H1 (cell line): Measurements from ENCODE around the gene ME3. TPM values are rescaled to one million over a fixed set of nuclear protein-coding genes. Genes with fewer than 3 reads are reported as not detected.

ENCODE experiments used
- CTCF ChIA-PET: fragments of 300-600 bp; sonication (Branson Sonifier 250); formaldehyde crosslinking; loops from one replicate; lab custom pipeline; 2021; ENCODE audit not compliant: partially characterized antibody; lab: Charles Lee
- POLR2A ChIA-PET: fragments of 300-600 bp; sonication (Branson Sonifier 250); formaldehyde crosslinking; loops from one replicate; lab custom pipeline; 2021; ENCODE audit warnings: inconsistent platforms; ENCODE audit not compliant: partially characterized antibody; lab: Charles Lee
- DNase-seq, 2 experiments: peaks; one replicate each; pipeline versions ENCODE4 v3.0.0 to v3.0.0-alpha.2; 2010 to 2022; ENCODE audit warnings: low spot score in 2 of 2, low read depth in 1 of 2, mixed read lengths in 1 of 2
- FAIRE-seq: peaks from 2 replicates; lab custom pipeline; 2011; peaks lifted over from hg19 to GRCh38; lab: Jason Lieb, UNC
- H2AFZ ChIP-seq: 2 replicates; pipeline ENCODE4 v1.8.1; 2012; ENCODE audit warnings: low read length, inconsistent platforms
- H2AK5ac ChIP-seq: 2 replicates; pipeline ENCODE4 v1.6.1; 2013; ENCODE audit warnings: low read depth, low read length
- H2BK120ac ChIP-seq: replicated peaks from 2 replicates; pipeline ENCODE3; 2013; ENCODE audit warnings: low read depth, low read length, inconsistent platforms
- H2BK12ac ChIP-seq: 2 replicates; pipeline ENCODE4 v1.6.1; 2013; ENCODE audit warnings: low read depth, low read length
- H2BK15ac ChIP-seq: 2 replicates; pipeline ENCODE4 v1.6.1; 2013; ENCODE audit warnings: low read length
- H2BK20ac ChIP-seq: 2 replicates; pipeline ENCODE4 v1.6.1; 2013; ENCODE audit warnings: low read length
- H2BK5ac ChIP-seq: 2 replicates; pipeline ENCODE4 v1.6.1; 2013; ENCODE audit warnings: low read depth, low read length
- H3K14ac ChIP-seq: 2 replicates; pipeline ENCODE4 v1.6.1; 2013; ENCODE audit warnings: inconsistent platforms; ENCODE audit not compliant: insufficient read length
- H3K18ac ChIP-seq: 2 replicates; pipeline ENCODE4 v1.6.1; 2013; ENCODE audit warnings: low read length; ENCODE audit errors: extremely low read depth
- H3K23ac ChIP-seq: 2 replicates; pipeline ENCODE4 v1.6.1; 2013; ENCODE audit warnings: inconsistent platforms; ENCODE audit not compliant: insufficient read length
- H3K23me2 ChIP-seq: 2 replicates; pipeline ENCODE4 v1.6.1; 2013; ENCODE audit warnings: low read depth, low read length
- H3K27ac ChIP-seq: 2 replicates; pipeline ENCODE4 v1.6.1; 2011; ENCODE audit warnings: low read depth, low read length, inconsistent platforms
- H3K27me3 ChIP-seq, 4 experiments: replicated peaks in 1 of 4; 1 replicate in 1 of 4; 2 replicates in 3 of 4; pipeline versions ENCODE4 v1.6.1 to v1.8.1; 2011 to 2013; ENCODE audit warnings: low read length in 3 of 4, mild to moderate bottlenecking in 3 of 4, inconsistent platforms in 2 of 4, mixed read lengths in 2 of 4, moderate library complexity in 1 of 4; ENCODE audit not compliant: control insufficient read depth in 3 of 4, insufficient read depth in 3 of 4; ENCODE audit errors: extremely low read depth in 1 of 4
- H3K36me3 ChIP-seq, 4 experiments: 2 replicates each; pipeline versions ENCODE4 v1.6.1 to v1.8.1; 2011 to 2013; ENCODE audit warnings: mild to moderate bottlenecking in 4 of 4, low read length in 3 of 4, moderate library complexity in 2 of 4, control low read depth in 1 of 4, inconsistent platforms in 1 of 4; ENCODE audit not compliant: insufficient read depth in 4 of 4, control insufficient read depth in 2 of 4
- H3K4ac ChIP-seq: replicated peaks from 2 replicates; pipeline ENCODE3; 2013; ENCODE audit warnings: low read length, low read depth, mixed read lengths, inconsistent platforms; ENCODE audit not compliant: insufficient read length
- H3K4me1 ChIP-seq, 4 experiments: replicated peaks in 1 of 4; 1 replicate in 1 of 4; 2 replicates in 3 of 4; pipeline versions ENCODE4 v1.6.1 to v1.8.1; 2011 to 2013; ENCODE audit warnings: low read length in 3 of 4, inconsistent platforms in 2 of 4, mixed read lengths in 1 of 4; ENCODE audit not compliant: insufficient read depth in 4 of 4, control insufficient read depth in 3 of 4
- H3K4me2 ChIP-seq, 2 experiments: 2 replicates each; pipeline versions ENCODE4 v1.6.1 to v1.8.1; 2011 to 2013; ENCODE audit warnings: low read depth in 2 of 2, low read length in 2 of 2, control low read depth in 1 of 2, inconsistent platforms in 1 of 2, mild to moderate bottlenecking in 1 of 2; ENCODE audit not compliant: insufficient read depth in 1 of 2
- H3K4me3 ChIP-seq, 4 experiments: fragments of 200-600, 300-600 bp in 1 of 4; sonication (generic), shearing (Covaris generic), sonication (Bioruptor Twin) in 1 of 4; 2 replicates each; pipeline versions ENCODE4 v1.5.1 to v1.8.1; 2011 to 2016; ENCODE audit warnings: low read length in 4 of 4, low read depth in 3 of 4, control low read depth in 2 of 4, inconsistent platforms in 2 of 4, mild to moderate bottlenecking in 2 of 4, mixed read lengths in 1 of 4, moderate library complexity in 1 of 4; ENCODE audit not compliant: insufficient read depth in 2 of 4; ENCODE audit errors: extremely low read depth in 1 of 4
- H3K56ac ChIP-seq: replicated peaks from 2 replicates; pipeline ENCODE3; 2013; ENCODE audit warnings: low read depth, mild to moderate bottlenecking, mixed read lengths, low read length, inconsistent platforms; ENCODE audit not compliant: insufficient read length
- H3K79me1 ChIP-seq: 2 replicates; pipeline ENCODE4 v1.6.1; 2013; ENCODE audit warnings: low read depth, low read length, control low read depth
- H3K79me2 ChIP-seq, 2 experiments: 2 replicates each; pipeline versions ENCODE4 v1.6.1 to v1.8.1; 2012 to 2013; ENCODE audit warnings: low read length in 2 of 2, mild to moderate bottlenecking in 2 of 2, inconsistent platforms in 1 of 2; ENCODE audit not compliant: insufficient read depth in 2 of 2, control insufficient read depth in 1 of 2
- H3K9ac ChIP-seq, 4 experiments: replicated peaks in 1 of 4; 1 replicate in 1 of 4; 2 replicates in 3 of 4; pipeline versions ENCODE4 v1.6.1 to v1.8.1; 2011 to 2013; ENCODE audit warnings: low read depth in 3 of 4, low read length in 3 of 4, control low read depth in 2 of 4, mild to moderate bottlenecking in 2 of 4, moderate library complexity in 2 of 4, inconsistent platforms in 1 of 4; ENCODE audit errors: extremely low read depth in 1 of 4
- H3K9me3 ChIP-seq, 2 experiments: 2 replicates each; pipeline versions ENCODE4 v1.6.1 to v1.8.1; 2012 to 2013; ENCODE audit warnings: mild to moderate bottlenecking in 2 of 2, moderate library complexity in 2 of 2, control low read depth in 1 of 2, inconsistent platforms in 1 of 2, low read depth in 1 of 2, low read length in 1 of 2, mixed read lengths in 1 of 2; ENCODE audit not compliant: insufficient read depth in 2 of 2
- H4K20me1 ChIP-seq, 2 experiments: replicated peaks in 1 of 2; 2 replicates each; pipeline versions ENCODE3 to v1.8.1; 2011 to 2013; ENCODE audit warnings: inconsistent platforms in 2 of 2, low read length in 2 of 2, mild to moderate bottlenecking in 1 of 2; ENCODE audit not compliant: insufficient read depth in 2 of 2, control insufficient read depth in 1 of 2
- H4K5ac ChIP-seq: 2 replicates; pipeline ENCODE4 v1.6.1; 2013; ENCODE audit warnings: low read length, low read depth, mixed read lengths, inconsistent platforms; ENCODE audit not compliant: insufficient read length
- H4K8ac ChIP-seq: 2 replicates; pipeline ENCODE4 v1.8.0; 2013; ENCODE audit warnings: mild to moderate bottlenecking, moderate library complexity, low read length, inconsistent platforms; ENCODE audit not compliant: insufficient read depth; ENCODE audit errors: extremely low read depth
- H4K91ac ChIP-seq: replicated peaks from 2 replicates; pipeline ENCODE3; 2013; ENCODE audit warnings: low read length, mixed read lengths, inconsistent platforms; ENCODE audit not compliant: insufficient read length
- BRCA1 ChIP-seq: IDR thresholded peaks from 2 replicates; pipeline ENCODE4 v1.6.1; 2012; ENCODE audit warnings: low read depth, low read length, improper control_type of control experiment
- CBX5 ChIP-seq: fragments of 300-800, 300-1000 bp; sonication (generic); IDR thresholded peaks from 2 replicates; pipeline ENCODE4 v1.7.1; 2016; ENCODE audit warnings: antibody characterized with exemption, low read length, low read depth
- CEBPB ChIP-seq: IDR thresholded peaks from 2 replicates; pipeline ENCODE4 v1.6.1; 2012; ENCODE audit warnings: low read depth, low read length
- CREB1 ChIP-seq: IDR thresholded peaks from 2 replicates; pipeline ENCODE4 v1.6.1; 2012; ENCODE audit warnings: inconsistent platforms
- E2F6 ChIP-seq: IDR thresholded peaks from 2 replicates; pipeline ENCODE4 v1.6.1; 2012; ENCODE audit warnings: inconsistent platforms
- NANOG ChIP-seq: IDR thresholded peaks from 2 replicates; pipeline ENCODE4 v1.6.1; 2011; ENCODE audit warnings: low read length, low read depth, mild to moderate bottlenecking, inconsistent platforms; ENCODE audit not compliant: insufficient read depth, poor library complexity, severe bottlenecking
- POLR2AphosphoS5 ChIP-seq: IDR thresholded peaks from 2 replicates; pipeline ENCODE4 v1.6.1; 2011; ENCODE audit warnings: low read depth, low read length
- POU5F1 ChIP-seq: IDR thresholded peaks from 2 replicates; pipeline ENCODE4 v1.6.1; 2011; ENCODE audit warnings: low read depth, mild to moderate bottlenecking, low read length, moderate library complexity
- SIN3A ChIP-seq, 2 experiments: IDR thresholded peaks in 1 of 2; conservative IDR thresholded peaks in 1 of 2; 2 replicates each; pipeline ENCODE4 v1.6.1; 2011 to 2012; ENCODE audit warnings: low read length in 2 of 2, improper control_type of control experiment in 1 of 2, low read depth in 1 of 2, mild to moderate bottlenecking in 1 of 2
- SP1 ChIP-seq: IDR thresholded peaks from 2 replicates; pipeline ENCODE4 v1.6.1; 2011; ENCODE audit warnings: low read depth, low read length
- SP2 ChIP-seq: IDR thresholded peaks from 2 replicates; pipeline ENCODE4 v1.6.1; 2012; ENCODE audit warnings: mild to moderate bottlenecking, low read length, inconsistent platforms
- SUZ12 ChIP-seq: fragments of 200-600 bp; sonication (generic); IDR thresholded peaks from 2 replicates; pipeline ENCODE4 v1.6.1; 2012; ENCODE audit warnings: mild to moderate bottlenecking, inconsistent platforms, low read length, moderate library complexity, mixed read lengths
- TAF1 ChIP-seq: IDR thresholded peaks from 2 replicates; pipeline ENCODE4 v1.6.1; 2011; ENCODE audit warnings: mild to moderate bottlenecking, low read depth, low read length
- TBP ChIP-seq: IDR thresholded peaks from 2 replicates; pipeline ENCODE4 v1.6.1; 2011; ENCODE audit warnings: low read depth, low read length, improper control_type of control experiment
- WGBS, 2 experiments: shearing (Covaris generic) in 1 of 2; methylation state at CpG; one replicate each; pipeline versions ENCODE4 v1.1.6 to v1.1.7; 2013 to 2015; ENCODE audit warnings: low lambda C conversion rate in 2 of 2, mixed read lengths in 2 of 2, inconsistent platforms in 1 of 2, low coverage in 1 of 2, missing lambda C conversion rate in 1 of 2; ENCODE audit not compliant: insufficient replicate concordance in 2 of 2, insufficient coverage in 1 of 2, insufficient read length in 1 of 2; ENCODE audit errors: extremely low coverage in 1 of 2, missing lambda C conversion rate in 1 of 2; 5-methylcytosine and 5-hydroxymethylcytosine counted together
- polyA plus RNA-seq, 7 experiments: library from polyadenylated mRNA; depleted of rRNA in 3 of 7; stranded (reverse) in 5 of 7; unstranded in 2 of 7; fragments of >200 nt in 5 of 7; fragments of 200-250 nt in 2 of 7; gene quantifications; 1 replicate in 5 of 7; 2 replicates in 1 of 7; 4 replicates in 1 of 7; pipeline versions ENCODE4 v1.2.1 to v1.2.3, GENCODE V29; 2011 to 2013; ENCODE audit warnings: missing spikeins in 2 of 7, mixed read lengths in 2 of 7
- total RNA-seq: library from RNA; stranded (reverse); fragmentation: NEBNext Ultra II Directional; extraction: Animal tissue kit (Norgen Biotek cat#: 25700); gene quantifications from 2 replicates; pipeline ENCODE4 v1.2.1, GENCODE V29; 2021
- TF ChIP-seq, protein P1 (sequence below): IDR thresholded peaks from 2 replicates; pipeline ENCODE4 v1.6.1; 2011; ENCODE audit warnings: low read depth, mild to moderate bottlenecking, low read length; ENCODE audit not compliant: insufficient read depth

ME3 gene
- total and polyA plus RNA-seq, 2 of the 8 experiments (the other 6 are each of a cell fraction or from before 2014, with no cell fraction given): 1.5 to 2.8 TPM

- H3K27me3 ChIP-seq: no peaks in the 10 kb centered on the region
- no peak overlapping the region for H2BK15ac ChIP-seq
- H3K79me2 ChIP-seq: no peaks in the 10 kb centered on the region
- H3K4me3 ChIP-seq: no peak overlapping the region
- POLR2A ChIA-PET: no interaction called here
- no peak overlapping the region for H4K8ac ChIP-seq
- no peak overlapping the region for H2BK5ac ChIP-seq
- no peak for DNase-seq
- H2BK120ac ChIP-seq: no peak overlapping the region
- H3K4me2 ChIP-seq: no peak overlapping the region
- 83% methylated on average over 1 of the region's 1 CpG; no CpG with 5 or more reads in 1 of the 2 experiments for WGBS, 2 experiments
- peaks cover 3% of the 10 kb centered on the region; the same call in 1 of the 2 replicates for H3K23me2 ChIP-seq
- H3K36me3 ChIP-seq: no peaks in the 10 kb centered on the region
- 0 out of 4 replicates have a peak, but pooled peaks cover 0 to 7% of the 10 kb centered on the region in 2 experiments for H3K9me3 ChIP-seq
- CTCF ChIA-PET: no interaction called here
- no peak overlapping the region for H3K27ac ChIP-seq
- no peak overlapping the region for H3K23ac ChIP-seq
- FAIRE-seq: no peak
- no peak overlapping the region for H2AFZ ChIP-seq
- H4K5ac ChIP-seq: no peak overlapping the region
- no peak overlapping the region for H3K56ac ChIP-seq
- H3K9ac ChIP-seq: no peak overlapping the region
- H3K4me1 ChIP-seq: no peaks in the 10 kb centered on the region
- H2AK5ac ChIP-seq: no peak overlapping the region
- H3K79me1 ChIP-seq: no peaks in the 10 kb centered on the region
- no peak overlapping the region for H3K18ac ChIP-seq
- H4K20me1 ChIP-seq: peaks cover 0 to 1% of the 10 kb centered on the region in 2 experiments
- no peak overlapping the region for H2BK12ac ChIP-seq
- no peak overlapping the region for H3K14ac ChIP-seq
- H2BK20ac ChIP-seq: no peak overlapping the region
- no peak overlapping the region for H4K91ac ChIP-seq
- H3K4ac ChIP-seq: no peak overlapping the region
- TF ChIP-seq TAF1: no peak
- no peak for TF ChIP-seq CEBPB
- no peak for TF ChIP-seq CREB1
- TF ChIP-seq, protein P1, sequence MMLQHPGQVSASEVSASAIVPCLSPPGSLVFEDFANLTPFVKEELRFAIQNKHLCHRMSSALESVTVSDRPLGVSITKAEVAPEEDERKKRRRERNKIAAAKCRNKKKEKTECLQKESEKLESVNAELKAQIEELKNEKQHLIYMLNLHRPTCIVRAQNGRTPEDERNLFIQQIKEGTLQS: no peak
- TF ChIP-seq POLR2AphosphoS5: no peak
- no peak for TF ChIP-seq POU5F1
- no peak for TF ChIP-seq SP1
- TF ChIP-seq SP2: no peak
- no peak for TF ChIP-seq SUZ12
- no peak for TF ChIP-seq TBP
- TF ChIP-seq E2F6: no peak
- no peak for TF ChIP-seq NANOG
- TF ChIP-seq CBX5: no peak
- no peak for TF ChIP-seq SIN3A (conservative IDR thresholded peaks at IDR 0.05 in 1 of 2, IDR thresholded peaks at IDR 0.05 in 1 of 2; ENCODE audit: low read depth in 1 of 2, low read length in 2 of 2)
- TF ChIP-seq BRCA1: no peak
Measured at GRCh38 chr11:86722006-86722405, 49.6 kb upstream of the ME3 start.
